ENCODE results near the gene PRKCSH. TPM values are rescaled to one million over a fixed set of nuclear protein-coding genes. Genes with fewer than 3 reads are reported as not detected.
"Not testable (repeated sequence)": the region's sequence is repeated elsewhere in the genome, so short reads cannot be mapped to it uniquely, and the experiment has no call there.

PRKCSH gene
- total RNA-seq, 1 experiment from 2014 or later: 425 TPM

DNA sequence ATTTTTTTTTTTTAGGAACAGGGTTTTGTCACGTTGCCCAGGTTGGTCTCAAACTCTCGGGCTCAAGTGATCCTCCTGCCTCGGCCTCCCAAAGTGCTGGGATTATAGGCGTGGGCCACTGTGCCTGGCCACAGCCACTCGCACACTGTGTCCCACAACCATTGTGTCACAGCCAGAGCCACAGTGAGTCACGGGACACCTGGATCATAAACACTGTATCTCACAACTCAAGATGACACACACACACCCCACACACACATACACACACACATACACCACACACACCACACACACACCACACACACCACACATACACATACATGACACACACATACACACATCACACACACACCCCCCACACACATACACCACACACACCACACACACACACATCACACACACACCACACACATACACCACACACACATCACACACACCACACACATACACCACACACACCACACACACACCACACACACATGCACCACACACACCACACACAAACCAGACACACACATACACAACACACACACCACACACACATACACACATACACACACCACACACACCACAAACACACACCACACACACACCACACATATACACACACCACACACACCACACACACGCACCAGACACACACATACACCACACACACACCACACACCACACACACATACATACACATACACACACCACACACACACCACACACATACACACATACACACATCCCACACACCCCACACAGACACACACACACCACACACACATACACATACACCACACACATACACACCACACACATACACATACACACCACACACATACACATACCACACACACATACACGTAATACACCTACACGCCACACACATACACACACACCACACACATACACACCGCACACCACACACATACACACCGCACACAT, 29.2 kb downstream of the PRKCSH start:
- TF ChIP-seq, protein P1, sequence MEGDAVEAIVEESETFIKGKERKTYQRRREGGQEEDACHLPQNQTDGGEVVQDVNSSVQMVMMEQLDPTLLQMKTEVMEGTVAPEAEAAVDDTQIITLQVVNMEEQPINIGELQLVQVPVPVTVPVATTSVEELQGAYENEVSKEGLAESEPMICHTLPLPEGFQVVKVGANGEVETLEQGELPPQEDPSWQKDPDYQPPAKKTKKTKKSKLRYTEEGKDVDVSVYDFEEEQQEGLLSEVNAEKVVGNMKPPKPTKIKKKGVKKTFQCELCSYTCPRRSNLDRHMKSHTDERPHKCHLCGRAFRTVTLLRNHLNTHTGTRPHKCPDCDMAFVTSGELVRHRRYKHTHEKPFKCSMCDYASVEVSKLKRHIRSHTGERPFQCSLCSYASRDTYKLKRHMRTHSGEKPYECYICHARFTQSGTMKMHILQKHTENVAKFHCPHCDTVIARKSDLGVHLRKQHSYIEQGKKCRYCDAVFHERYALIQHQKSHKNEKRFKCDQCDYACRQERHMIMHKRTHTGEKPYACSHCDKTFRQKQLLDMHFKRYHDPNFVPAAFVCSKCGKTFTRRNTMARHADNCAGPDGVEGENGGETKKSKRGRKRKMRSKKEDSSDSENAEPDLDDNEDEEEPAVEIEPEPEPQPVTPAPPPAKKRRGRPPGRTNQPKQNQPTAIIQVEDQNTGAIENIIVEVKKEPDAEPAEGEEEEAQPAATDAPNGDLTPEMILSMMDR (IDR thresholded peaks at IDR 0.05 in 2 of 3, conservative IDR thresholded peaks at IDR 0.05 in 1 of 3; ENCODE audit: borderline replicate concordance in 1 of 3, insufficient read depth in 1 of 3, low read depth in 2 of 3, low read length in 2 of 3): no peak
- TF ChIP-seq FOSL1 (IDR thresholded peaks at IDR 0.05; ENCODE audit: low read depth) (no peak), EZH2phosphoT487 (IDR thresholded peaks at IDR 0.05; ENCODE audit: borderline replicate concordance) (no peak)
- ATAC-seq (no peak), DNase-seq (ENCODE audit: low read depth, low spot score) (no peak)
- Histone ChIP-seq H3K4me1 (ENCODE audit: control insufficient read depth in 1 of 2, insufficient read depth in 2 of 2, low read length in 2 of 2) (no peaks in the 10 kb centered on the region; a peak in 1 of 4 replicates), H2AFZ (ENCODE audit: low read depth, low read length, poor library complexity, severe bottlenecking) (no peak overlapping the region), H3K79me2 (ENCODE audit: insufficient read depth, low read length) (no peaks in the 10 kb centered on the region), H3K9me3 (ENCODE audit: control insufficient read depth in 1 of 2, insufficient read depth in 1 of 2, low read depth in 1 of 2, low read length in 2 of 2) (no peaks in the 10 kb centered on the region; a peak in 1 of 4 replicates), H4K20me1 (ENCODE audit: insufficient read depth) (no peaks in the 10 kb centered on the region), H3K27ac (ENCODE audit: low read depth, low read length) (peak overlapping the region; percentile 15; the same call in 1 of the 2 replicates), H3K4me3 (replicated peaks in 1 of 2; ENCODE audit: low read depth in 1 of 2, low read length in 2 of 2) (no peak overlapping the region), H3K9me2 (ENCODE audit: insufficient read depth) (no peaks in the 10 kb centered on the region), H3K9ac (ENCODE audit: low read length) (no peak overlapping the region), H3K4me2 (ENCODE audit: low read length) (no peak overlapping the region), H3K27me3 (ENCODE audit: insufficient read depth, low read length) (no peaks in the 10 kb centered on the region), H3K36me3 (ENCODE audit: control insufficient read depth in 1 of 2, insufficient read depth in 2 of 2, low read length in 2 of 2) (no peaks in the 10 kb centered on the region)
- ChIA-PET POLR2A (no interaction called here), CTCF (no interaction called here), RAD21 (ENCODE audit: low non-redundant PET in 1 of 2, low total read pairs in 2 of 2, uncharacterized antibody in 2 of 2, unreplicated experiment in 2 of 2) (no interaction called here)
- intact Hi-C loops (cut with micrococcal nuclease): no loop called here
- no TSS peak for BruUV-seq (replicated peaks)

DNA sequence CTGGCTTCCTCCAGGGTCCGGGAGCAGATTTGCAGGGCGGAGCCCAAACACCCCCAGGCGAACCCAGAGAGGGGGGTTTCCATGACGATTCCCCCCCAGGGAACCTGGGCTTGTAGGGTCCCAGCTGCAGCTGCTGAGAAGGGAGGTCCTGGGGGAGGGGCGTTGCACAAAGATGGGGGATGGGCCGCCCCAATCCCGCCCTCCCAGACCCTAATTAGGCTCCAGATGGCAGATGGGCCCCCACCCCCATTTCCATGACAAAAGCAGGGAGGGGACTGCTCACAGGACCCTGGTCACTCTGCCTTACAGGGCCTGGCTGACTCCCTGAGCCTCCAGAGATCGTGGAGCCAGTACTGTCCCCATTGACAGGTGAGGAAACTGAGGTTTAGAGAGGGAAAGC, 30.2 kb downstream of the PRKCSH start:
- intact Hi-C loops (cut with micrococcal nuclease): no loop called here
- no peak overlapping the region for H3K9ac ChIP-seq (ENCODE audit: low read length)
- H4K20me1 ChIP-seq (ENCODE audit: insufficient read depth): no peaks in the 10 kb centered on the region
- H3K36me3 ChIP-seq (ENCODE audit: control insufficient read depth in 1 of 2, insufficient read depth in 2 of 2, low read length in 2 of 2): no peaks in the 10 kb centered on the region
- POLR2A ChIA-PET: no interaction called here
- RAD21 ChIA-PET (ENCODE audit: low non-redundant PET in 1 of 2, low total read pairs in 2 of 2, uncharacterized antibody in 2 of 2, unreplicated experiment in 2 of 2): no interaction called here
- DNase-seq (ENCODE audit: low read depth, low spot score): no peak
- H3K27ac ChIP-seq (ENCODE audit: low read depth, low read length): no peak overlapping the region
- H3K9me3 ChIP-seq (ENCODE audit: control insufficient read depth in 1 of 2, insufficient read depth in 1 of 2, low read depth in 1 of 2, low read length in 2 of 2): no peaks in the 10 kb centered on the region; a peak in 1 of 4 replicates
- TF ChIP-seq POLR2AphosphoS5 (IDR thresholded peaks at IDR 0.05; ENCODE audit: low read depth, low read length) (no peak), RAD21 (IDR thresholded peaks at IDR 0.05; ENCODE audit: low read depth) (no peak), POLR2A (IDR thresholded peaks at IDR 0.05; ENCODE audit: borderline replicate concordance, extremely low read depth, insufficient read depth, insufficient read length) (no peak)
- H3K27me3 ChIP-seq (ENCODE audit: insufficient read depth, low read length): no peaks in the 10 kb centered on the region
- no peak for ATAC-seq
- H3K9me2 ChIP-seq (ENCODE audit: insufficient read depth): no peaks in the 10 kb centered on the region
- CTCF ChIA-PET: no interaction called here
- no peak overlapping the region for H2AFZ ChIP-seq (ENCODE audit: low read depth, low read length, poor library complexity, severe bottlenecking)
- BruUV-seq (replicated peaks): no TSS peak
- no peaks in the 10 kb centered on the region for H3K79me2 ChIP-seq (ENCODE audit: insufficient read depth, low read length)
- no peak overlapping the region for H3K4me2 ChIP-seq (ENCODE audit: low read length)
- H3K4me3 ChIP-seq (replicated peaks in 1 of 2; ENCODE audit: low read depth in 1 of 2, low read length in 2 of 2): no peak overlapping the region
- H3K4me1 ChIP-seq (ENCODE audit: control insufficient read depth in 1 of 2, insufficient read depth in 2 of 2, low read length in 2 of 2): no peaks in the 10 kb centered on the region; a peak in 1 of 4 replicates

DNA sequence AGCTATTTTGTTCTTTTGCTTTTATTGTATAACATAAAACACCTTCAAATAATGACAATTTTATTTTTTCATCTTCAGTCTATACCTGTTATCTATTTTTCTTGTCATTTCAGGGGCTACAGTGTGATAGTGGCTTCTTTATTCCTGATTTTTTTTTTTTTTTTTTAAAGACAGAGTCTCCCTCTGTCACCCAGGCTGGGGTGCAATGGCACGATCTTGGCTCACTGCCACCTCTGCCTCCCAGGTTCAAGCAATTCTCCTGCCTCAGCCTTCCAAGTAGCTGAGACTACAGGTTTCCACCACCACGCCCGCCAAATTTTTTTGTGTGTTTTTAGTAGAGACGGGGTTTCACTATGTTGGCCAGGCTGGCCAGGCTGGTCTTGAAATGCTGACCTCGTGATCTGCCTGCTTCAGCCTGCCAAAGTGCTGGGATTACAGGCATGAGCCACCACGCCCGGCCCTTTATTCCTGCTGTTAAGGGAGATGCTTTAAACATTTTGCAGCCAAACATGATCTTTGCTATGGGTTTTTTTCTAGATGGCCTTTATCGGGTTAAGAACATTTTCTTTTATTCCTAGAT, 32.9 kb downstream of the PRKCSH start:
- H3K36me3 ChIP-seq (ENCODE audit: control insufficient read depth in 1 of 2, insufficient read depth in 2 of 2, low read length in 2 of 2); POLR2A ChIA-PET; H3K4me3 ChIP-seq (replicated peaks in 1 of 2; ENCODE audit: low read depth in 1 of 2, low read length in 2 of 2); H3K4me1 ChIP-seq (ENCODE audit: control insufficient read depth in 1 of 2, insufficient read depth in 2 of 2, low read length in 2 of 2); ATAC-seq; RAD21 ChIA-PET (ENCODE audit: low non-redundant PET in 1 of 2, low total read pairs in 2 of 2, uncharacterized antibody in 2 of 2, unreplicated experiment in 2 of 2); H3K9ac ChIP-seq (ENCODE audit: low read length); H3K9me2 ChIP-seq (ENCODE audit: insufficient read depth); H4K20me1 ChIP-seq (ENCODE audit: insufficient read depth); intact Hi-C loops (cut with micrococcal nuclease); H2AFZ ChIP-seq (ENCODE audit: low read depth, low read length, poor library complexity, severe bottlenecking); H3K9me3 ChIP-seq (ENCODE audit: control insufficient read depth in 1 of 2, insufficient read depth in 1 of 2, low read depth in 1 of 2, low read length in 2 of 2); DNase-seq (ENCODE audit: low read depth, low spot score); BruUV-seq (replicated peaks); H3K27me3 ChIP-seq (ENCODE audit: insufficient read depth, low read length); H3K27ac ChIP-seq (ENCODE audit: low read depth, low read length); H3K79me2 ChIP-seq (ENCODE audit: insufficient read depth, low read length); H3K4me2 ChIP-seq (ENCODE audit: low read length): not testable (repeated sequence)
- CTCF ChIA-PET: interaction anchor here (1.4 to 3.6 kb wide), 2 partner anchors 14 to 33 kb away, joined by 5 to 9 read pairs; partner anchors contain the start of gene PRKCSH

Data from HCT116 (cell line).